GM19455 (cell line): Measurements from ENCODE around the gene PMM1.
"Not testable (repeated sequence)": the region's sequence is repeated elsewhere in the genome, so short reads cannot be mapped to it uniquely, and the experiment has no call there.

Experiments used
- ATAC-seq: cut with Tn5 transposase; IDR thresholded peaks from one replicate; pipeline ENCODE4 v1.9.1; 2021; ENCODE audit not compliant: unreplicated experiment

Gene PMM1

DNA sequence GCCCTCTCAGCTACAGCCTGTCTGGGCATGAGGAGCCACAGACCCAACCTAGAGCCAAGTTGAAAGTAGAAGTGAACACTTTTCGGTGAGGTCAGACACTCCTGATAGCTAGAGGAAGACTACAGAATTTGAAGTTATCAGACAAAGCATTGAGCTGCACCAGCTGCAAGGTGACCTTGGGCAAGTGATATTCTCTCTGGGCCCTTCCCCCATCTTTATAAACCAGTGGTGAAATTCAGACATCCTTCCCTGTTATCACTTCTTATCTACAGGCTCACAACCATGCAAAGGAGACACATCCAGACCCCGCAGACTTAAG, 8.0 kb upstream of the PMM1 start:
- no peak for ATAC-seq

GRCh38 chr22:41596776-41597634, 7.4 kb upstream of the PMM1 start:
- no peak for ATAC-seq

- ATAC-seq, result no peak
These were observed 6.1 kb upstream of the PMM1 start for GRCh38 chr22:41595703-41596102.

DNA sequence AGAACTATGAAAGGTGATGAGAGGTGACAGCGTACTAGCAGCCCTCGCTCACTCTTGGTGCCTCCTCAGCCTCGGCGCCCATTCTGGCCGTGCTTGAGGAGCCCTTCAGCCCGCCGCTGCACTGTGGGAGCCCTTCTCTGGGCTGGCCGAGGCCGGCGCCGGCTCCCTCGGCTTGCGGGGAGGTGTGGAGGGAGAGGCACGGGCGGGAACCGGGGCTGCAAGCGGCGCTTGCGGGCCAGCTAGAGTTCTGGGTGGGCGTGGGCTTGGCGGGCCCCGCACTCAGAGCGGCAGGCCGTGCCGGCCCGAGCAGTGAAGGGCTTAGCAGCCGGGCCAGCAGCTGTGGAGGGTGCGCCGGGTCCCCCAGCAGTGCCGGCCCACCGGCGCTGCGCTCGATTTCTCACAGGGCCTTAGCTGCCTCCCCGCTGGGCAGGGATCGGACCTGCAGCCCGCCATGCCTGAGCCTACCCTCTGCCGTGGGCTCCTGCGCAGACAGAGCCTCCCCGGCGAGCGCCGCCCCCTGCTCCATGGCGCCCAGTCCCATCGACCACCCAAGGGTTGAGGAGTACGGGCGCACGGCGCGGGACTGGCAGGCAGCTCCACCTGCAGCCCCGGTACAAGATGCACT, 3.8 kb upstream of the PMM1 start:
- not testable (repeated sequence) for ATAC-seq

GRCh38 chr22:41587347-41587723, 2.3 kb downstream of the PMM1 start:
- no peak for ATAC-seq

DNA sequence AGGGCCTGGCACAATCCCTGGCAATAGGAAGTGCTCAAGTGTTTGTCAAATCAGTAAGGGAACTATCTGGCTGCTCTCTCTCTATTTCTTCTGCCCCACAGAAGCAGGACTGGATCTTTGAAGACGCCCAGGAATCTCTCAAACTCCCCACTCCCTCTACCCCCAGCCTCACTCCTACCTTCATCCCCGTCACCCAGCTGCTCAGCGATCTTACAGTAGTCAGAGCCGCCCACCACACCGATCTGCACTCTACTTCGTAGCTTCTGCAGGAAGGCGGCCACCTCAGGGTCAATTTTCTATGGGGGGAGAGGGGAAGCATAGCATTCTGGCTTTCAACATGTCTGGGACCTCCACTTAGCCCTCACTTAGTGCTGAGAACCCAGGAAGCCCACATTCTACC, 3.7 kb downstream of the PMM1 start:
- ATAC-seq, result no peak

DNA sequence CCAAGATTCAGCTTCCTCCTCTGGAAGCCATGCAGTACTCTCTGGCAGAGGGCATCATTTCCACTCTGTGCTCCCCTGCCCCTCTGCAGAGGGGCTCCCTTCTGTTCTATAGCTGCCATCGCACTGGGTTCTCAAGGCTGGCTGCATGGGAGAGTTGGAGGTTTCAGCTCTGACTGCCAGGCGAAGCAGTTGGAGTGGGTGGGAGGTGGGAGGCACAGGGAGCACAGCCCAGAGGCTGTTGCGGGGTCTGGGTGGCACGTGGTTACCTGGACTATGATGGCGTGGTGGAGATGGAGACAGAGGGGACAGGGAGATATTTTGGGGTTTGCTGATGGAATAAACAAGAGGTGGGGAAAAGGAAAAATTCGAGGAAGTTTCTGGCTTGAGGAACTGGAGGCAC, 4.8 kb downstream of the PMM1 start:
- ATAC-seq, result no peak

GRCh38 chr22:41582694-41583093, 6.9 kb downstream of the PMM1 start:
- ATAC-seq, result no peak

- ATAC-seq, result no peak
These were observed 9.7 kb downstream of the PMM1 start for GRCh38 chr22:41579997-41580355.

DNA sequence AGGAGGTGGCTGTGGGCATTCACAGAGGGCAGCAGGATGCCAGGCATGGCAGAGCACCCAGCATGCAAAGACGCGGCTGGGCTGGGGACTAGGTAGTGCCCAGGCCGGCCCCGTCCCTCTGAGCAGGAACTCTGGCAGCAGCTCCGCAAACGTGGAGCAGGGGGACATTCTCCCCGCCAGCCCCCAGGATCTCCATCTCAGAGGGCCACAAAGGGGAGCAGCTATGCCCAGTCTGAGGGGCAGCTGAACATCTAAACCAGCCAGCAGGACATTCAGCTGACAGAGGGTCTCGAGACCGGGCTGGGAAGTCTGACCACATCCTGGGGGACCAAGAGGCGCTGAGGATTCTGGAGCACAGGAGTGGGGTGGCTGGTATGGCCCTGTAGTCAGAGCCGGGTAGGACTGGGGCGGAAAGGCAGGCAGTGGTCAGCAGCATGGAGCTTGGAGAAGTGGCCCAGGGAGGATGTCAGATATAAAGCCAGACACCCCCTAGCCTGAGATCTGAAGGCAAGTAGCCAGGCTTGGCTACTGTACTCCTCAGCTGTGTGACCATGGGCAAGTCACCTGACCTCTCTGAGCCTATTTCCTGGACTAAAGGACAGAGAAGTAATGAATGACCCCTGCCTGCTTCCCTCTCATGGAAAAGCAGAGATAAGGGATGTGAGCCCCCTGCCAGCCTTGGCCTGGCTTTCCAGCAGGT, 10.2 kb downstream of the PMM1 start:
- no peak for ATAC-seq

DNA sequence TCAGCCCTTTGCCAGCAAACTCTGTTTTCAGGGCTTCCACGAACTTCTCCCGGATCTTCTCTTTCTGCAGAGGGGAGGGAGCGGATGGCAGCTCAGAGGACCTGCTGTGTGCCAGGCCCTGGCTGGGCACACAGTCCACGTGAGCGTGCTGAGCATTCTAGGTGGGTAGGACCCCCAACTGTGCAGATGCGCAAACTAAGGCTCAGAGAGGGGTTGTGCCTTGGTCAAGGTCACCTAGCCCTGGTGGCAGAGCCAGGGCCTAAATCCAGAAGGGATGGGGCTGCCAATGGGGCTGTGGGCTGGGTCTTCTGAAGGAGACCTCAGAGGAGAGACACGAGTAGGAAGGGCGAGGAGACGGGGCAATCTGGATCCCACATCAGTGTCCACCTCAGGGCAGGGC, 10.8 kb downstream of the PMM1 start:
- no peak for ATAC-seq

GRCh38 chr22:41578114-41578513, 11.5 kb downstream of the PMM1 start:
- ATAC-seq, result no peak

DNA sequence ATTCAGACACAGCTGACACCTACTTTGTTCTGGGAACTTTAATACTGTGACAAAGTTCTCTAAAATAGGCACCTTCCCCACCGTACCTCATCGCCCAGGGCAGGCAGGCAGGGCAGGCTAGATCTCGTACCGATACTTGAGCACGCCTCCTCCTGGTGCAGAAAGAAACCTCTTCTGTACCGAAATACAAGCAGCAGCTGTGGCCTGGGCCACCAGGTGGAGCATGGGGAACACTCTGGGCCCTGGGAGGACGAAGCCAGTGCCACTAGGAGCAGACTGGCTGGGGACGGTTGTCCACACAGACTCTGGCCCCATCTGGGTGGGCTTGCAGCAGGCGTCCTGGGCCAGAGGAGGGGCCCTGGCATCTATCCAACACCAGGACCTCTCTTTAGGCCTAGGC, 12.8 kb downstream of the PMM1 start:
- ATAC-seq, result no peak

DNA sequence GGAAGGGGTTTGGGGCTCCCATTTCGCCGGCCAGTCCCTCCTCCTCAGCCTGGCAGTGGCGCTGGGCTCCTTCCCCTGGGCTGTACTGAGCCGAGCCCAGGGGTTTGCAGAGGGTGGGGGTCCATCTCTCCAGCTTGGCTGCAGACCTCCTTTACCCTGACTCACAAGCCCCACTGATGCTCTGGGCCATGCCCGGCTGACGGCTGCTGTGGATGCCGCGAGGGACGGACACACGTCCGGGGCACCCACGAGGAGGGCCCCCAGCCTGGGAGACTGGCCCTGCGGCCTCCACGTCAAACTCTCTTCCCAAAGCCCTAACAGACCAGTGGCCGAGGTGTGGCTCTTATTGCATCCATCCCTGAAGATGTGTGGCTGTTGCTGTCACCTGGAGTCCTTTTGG, 14.1 kb downstream of the PMM1 start:
- ATAC-seq, result no peak

DNA sequence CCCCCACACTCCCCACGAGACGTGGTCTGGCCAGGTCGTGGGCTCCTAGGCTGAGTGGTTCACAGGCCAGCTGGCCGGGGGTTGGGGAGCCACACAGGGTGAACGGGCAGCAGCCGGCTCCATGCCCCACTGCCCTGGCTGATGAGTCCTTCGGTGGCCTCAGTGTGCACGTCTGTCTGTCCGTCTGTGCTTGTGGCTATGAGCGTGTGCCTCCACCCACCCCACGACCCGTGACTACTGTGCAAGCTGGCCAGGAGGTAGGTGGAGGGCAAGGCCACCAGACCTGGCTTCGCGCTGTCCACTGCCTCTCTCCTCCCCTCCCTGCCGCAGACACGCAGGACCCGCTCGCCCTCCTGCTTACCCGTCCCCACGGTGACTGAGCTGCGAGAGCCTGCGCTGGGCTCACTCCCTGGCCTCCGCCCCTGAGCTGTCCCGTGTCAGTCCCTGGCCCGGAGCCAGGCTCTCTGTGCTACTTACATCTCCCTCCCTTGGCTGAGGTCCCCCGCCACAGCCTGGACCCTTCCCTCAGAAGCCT, 14.7 kb downstream of the PMM1 start:
- no peak for ATAC-seq

GRCh38 chr22:41573677-41574076, 16.0 kb downstream of the PMM1 start:
- no peak for ATAC-seq

- not testable (repeated sequence) for ATAC-seq
These were observed 17.3 kb downstream of the PMM1 start for GRCh38 chr22:41572305-41572704.

DNA sequence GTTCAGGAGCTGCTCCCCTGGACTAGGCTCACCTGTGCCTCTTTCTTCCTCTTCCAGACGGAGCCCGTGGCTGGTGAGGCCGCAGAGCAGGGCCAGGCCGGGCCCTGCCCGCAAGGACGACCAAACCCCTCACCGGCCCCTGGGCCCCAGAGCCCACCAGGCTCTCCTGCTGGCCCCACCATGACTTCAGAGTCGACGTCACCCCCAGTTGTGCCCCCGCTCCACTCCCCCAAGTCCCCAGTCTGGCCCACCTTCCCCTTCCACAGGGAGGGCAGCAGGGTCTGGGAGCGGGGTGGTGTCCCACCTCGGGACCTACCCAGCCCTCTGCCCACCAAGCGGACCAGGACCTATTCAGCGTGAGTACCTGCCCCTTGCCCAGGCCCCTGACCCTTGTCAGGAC, 17.9 kb downstream of the PMM1 start:
- no peak for ATAC-seq

DNA sequence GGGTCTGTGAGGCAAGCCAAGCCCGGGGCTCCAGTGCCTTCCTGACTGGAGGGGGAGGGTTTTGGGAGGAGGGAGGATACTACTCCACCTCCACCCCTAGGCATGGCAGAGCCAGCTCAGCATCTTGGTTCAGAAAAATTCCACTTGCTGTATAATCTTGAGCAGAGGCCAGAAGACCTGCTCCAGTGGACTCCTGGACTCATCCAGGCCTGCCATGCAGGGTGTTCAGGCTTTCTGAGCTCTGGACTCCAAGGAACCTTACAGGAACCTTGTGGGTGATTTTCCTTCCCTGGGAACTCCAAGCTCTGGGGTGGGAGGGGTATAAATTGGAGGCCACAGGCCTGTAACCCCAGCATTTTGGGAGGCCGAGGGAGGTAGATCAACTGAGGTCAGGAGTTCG, 19.4 kb downstream of the PMM1 start:
- no peak for ATAC-seq

- ATAC-seq, result no peak
These were observed 20.8 kb downstream of the PMM1 start for GRCh38 chr22:41568811-41569210.

GRCh38 chr22:41567512-41567768, 22.2 kb downstream of the PMM1 start:
- ATAC-seq, result no peak

DNA sequence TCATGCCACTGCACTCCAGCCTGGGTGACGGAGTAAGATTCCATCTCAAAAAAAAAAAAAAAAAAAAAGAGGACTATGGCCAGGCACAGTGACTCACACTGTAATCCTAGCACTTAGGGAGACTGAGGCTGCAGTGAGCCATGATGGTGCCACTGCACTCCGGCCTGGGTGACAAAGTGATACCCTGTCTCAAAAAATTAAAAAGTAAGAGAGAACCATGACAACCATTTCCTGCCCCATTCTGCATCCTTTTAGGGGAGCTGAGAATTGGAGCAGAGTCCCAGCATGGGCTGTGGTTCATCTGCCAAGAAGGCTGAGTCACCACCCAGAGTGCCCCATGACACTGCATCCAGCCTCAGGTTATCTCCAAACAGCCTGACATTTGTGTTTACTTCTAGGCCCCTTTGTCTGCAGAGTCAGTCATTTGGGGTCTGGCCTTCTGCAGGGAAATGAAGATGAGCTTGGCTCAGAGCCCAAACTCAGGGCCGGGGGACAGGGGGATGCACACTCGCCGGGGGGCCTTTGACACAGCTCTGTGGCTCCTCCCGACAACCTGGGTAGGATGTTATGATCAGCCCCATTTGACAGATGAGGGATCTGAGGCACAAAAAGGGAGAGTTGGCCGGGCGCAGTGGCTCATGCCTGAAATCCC, 24.1 kb downstream of the PMM1 start:
- ATAC-seq, result no peak
